HG02943 (cell line): ENCODE data around the gene ZNF576.
"Not testable (repeated sequence)": the region's sequence is repeated elsewhere in the genome, so short reads cannot be mapped to it uniquely, and the experiment has no call there.

Source experiments
- ATAC-seq: cut with Tn5 transposase; IDR thresholded peaks from one replicate; pipeline ENCODE4 v1.9.1; 2021; ENCODE audit warnings: mild to moderate bottlenecking, low read depth, moderate library complexity; ENCODE audit not compliant: unreplicated experiment

The ZNF576 gene

DNA sequence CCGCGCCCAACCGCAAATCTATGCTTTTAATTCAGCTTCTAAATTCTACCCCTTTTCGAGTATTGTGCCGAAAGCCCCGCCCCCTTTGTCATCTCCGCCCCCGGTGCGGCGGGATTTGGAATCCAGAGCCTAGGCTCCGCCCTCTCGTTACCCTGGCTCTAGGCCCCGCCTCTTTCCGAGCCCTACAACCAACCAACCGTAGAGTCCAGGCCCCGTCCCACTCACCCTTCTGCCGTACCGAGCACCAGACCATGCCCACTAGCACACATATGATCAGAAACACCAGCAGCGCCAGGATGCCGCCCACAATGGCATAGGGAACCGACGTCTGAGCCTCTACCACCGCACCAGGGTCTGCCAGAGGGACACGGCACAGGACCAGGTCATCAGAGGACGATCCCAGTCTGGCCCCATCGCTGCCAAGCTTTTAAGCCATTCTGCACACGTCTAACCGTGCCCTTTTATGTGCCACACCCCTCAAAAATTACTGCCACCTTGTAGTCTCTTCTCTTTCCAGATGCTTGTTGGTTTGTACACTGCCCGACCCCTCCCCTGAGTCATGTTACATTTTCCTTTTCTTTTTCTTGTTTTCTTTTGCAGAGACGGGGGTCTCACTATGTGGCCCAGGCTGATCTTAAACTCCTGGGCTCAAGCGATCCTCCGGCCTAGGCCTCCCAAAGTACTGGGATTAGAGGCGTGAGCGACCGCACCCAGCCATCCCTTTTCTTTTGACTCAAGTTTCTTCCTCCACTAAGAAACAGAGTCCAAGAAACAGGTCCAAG, 27.7 kb downstream of the ZNF576 start:
- no peak for ATAC-seq

GRCh38 chr19:43624933-43625332, 28.5 kb downstream of the ZNF576 start:
- ATAC-seq, result no peak

- no peak for ATAC-seq
Measured at GRCh38 chr19:43625918-43626579, 29.7 kb downstream of the ZNF576 start.

GRCh38 chr19:43626838-43627237, 30.4 kb downstream of the ZNF576 start:
- ATAC-seq, result no peak

DNA sequence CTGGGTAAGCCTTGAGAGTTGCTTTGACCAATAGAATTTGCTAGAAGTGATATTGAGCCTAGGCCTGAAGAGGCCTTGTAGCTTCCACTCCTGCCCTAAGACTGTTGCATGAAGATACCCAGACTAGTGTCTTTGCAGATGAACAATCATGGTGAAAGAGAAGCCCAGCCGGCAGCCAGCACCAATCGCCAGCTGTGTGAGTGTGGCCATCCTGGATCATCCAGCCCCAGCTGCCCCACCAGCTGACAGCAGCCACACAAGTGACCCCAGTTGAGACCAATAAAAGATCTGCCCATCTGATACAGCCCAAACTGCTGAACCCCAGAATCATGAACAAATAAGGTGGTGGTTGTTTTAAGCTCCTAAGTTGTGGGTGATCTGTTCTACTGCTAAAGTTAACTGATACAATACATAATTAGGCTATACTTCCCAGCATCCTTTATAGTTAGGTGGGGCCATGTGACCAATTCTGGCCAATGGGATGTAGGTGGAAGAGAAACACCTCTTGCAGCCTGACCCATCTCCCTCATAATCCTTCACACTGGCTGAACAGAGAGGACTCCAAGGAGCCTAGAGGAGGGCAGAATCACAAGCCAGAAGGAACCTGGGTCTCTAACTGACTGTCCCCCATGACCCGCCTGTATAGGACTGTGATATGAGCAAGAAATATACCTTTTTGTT, 32.4 kb downstream of the ZNF576 start:
- ATAC-seq, result no peak

- ATAC-seq, result no peak
Measured at GRCh38 chr19:43631491-43631890, 35.1 kb downstream of the ZNF576 start.

- ATAC-seq, result no peak
Measured at GRCh38 chr19:43633520-43633919, 37.1 kb downstream of the ZNF576 start.

- ATAC-seq, result no peak
Measured at GRCh38 chr19:43634068-43634467, 37.7 kb downstream of the ZNF576 start.

GRCh38 chr19:43634506-43634871, 38.1 kb downstream of the ZNF576 start:
- no peak for ATAC-seq

DNA sequence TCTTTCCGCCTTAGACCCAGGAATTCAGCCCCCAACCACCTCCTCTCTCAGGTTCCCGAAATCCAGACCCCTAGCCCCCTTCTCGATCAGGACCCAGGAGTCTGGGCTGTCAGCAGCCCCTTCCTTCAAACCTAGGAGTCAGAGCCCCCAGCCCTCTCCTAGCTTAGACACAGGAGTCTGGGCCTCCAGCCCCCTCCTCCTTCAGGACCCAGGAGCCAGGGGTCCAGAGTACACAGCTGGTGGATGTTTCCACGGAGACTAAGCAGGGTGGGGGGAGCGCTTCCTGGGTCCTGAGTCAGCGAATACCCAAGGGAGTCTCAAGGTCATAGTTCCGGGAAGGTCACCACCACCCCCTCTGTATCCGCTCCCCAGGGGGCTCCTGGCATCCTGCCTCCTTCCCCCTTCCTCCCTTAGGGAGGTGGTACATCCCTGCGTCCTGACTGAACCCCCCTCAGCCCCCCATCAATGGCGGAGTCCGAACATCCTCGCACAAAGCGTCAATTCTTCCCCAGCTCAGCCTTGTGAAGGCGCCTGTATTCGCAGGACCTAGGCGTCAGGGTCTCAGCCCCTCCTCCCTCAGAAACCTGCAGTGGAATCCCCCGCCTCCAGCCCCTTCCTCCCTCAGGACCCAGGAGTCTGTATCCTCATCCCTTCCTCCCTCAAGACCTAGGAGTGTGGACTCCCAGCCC, 38.6 kb downstream of the ZNF576 start:
- no peak for ATAC-seq

- ATAC-seq, result not testable (repeated sequence)
Measured at GRCh38 chr19:43635561-43635940, 39.2 kb downstream of the ZNF576 start.

- no peak for ATAC-seq
Measured at GRCh38 chr19:43636121-43636683, 39.8 kb downstream of the ZNF576 start.

DNA sequence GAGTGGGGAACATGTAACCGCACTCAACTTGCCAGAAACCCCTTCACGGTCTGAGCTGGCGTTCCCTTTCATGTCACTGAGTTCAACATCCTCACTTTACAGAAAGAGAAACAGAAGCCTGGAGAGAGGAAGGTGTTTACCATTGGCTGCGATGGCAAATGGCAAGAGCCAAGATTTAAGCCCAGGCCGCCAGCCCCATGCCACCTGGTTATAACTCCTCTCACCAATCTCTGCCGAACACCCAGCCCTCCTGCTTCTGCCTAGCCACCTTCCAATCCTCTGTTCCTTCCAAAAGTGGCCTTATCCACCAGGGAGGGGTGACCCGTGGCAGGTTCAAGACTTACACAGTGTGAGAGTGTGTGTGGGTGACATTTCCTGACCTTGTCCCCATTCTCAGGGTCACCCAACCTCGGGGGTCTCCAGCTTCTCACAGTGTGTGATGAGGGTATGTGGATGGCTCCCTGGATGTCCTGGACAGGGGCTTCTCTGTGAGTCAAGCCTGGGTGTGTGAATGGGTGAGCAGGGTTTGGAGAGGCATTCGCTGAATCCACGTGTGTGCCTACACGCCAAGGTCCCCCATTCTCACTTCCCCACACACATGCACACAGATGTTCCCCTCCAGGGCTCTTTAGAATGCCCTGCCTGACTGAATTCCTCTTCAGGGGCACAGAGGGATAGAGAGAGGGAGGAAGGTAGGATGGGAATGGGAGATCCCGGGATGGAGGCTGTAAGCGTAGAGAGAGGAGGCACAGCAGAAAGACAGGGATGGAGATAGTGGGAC, 42.0 kb downstream of the ZNF576 start:
- no peak for ATAC-seq

- no peak for ATAC-seq
Measured at GRCh38 chr19:43638995-43639518, 42.7 kb downstream of the ZNF576 start.

DNA sequence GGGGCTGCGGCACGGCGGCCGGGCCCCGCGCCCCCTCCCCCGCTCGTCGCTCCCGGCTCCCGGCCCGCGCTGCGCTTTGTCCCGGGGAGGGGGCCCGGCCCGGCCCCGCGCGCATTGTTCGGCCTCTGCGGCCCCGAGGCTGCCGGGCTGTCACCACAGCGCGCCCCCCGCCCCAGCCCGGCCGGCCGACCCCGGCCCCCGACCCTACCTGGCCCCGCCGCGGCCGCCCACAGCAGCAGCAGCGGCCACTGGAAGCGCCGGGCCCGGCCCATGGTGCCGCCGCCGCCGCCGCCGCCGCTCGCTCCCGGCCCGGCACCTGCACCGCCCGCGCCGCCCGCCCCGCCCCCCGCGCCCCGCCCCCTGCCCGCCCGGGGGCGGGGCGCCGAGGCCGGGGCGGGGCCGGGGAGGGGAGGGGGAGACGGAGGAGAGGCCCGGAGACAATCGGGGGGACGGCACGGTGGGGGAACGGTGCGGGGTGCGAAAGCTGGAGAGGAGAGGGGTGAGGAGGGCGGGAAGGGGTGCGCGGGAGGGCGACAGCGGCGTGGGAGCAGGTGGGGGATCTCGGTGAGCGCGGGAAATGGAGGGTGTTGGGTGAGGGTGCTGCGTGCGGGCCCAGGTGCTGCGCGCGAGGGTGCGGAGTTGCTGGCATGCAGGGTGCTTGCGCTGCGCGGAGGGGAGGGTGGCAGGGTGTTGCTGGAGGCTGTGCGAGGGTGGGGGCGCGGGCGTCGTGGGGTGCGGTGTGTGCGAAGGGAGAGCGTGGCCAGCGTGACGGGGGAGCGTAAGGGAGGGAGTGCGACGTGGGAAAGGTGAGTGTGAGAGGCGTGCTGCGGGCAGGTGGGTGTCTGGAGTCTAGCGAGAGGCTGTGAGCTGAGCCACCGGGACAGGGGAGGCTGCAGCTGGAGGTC, 43.4 kb downstream of the ZNF576 start, which contains the start of gene CADM4:
TSS of gene CADM4 (minus strand) at position 332 of the 905 bp plus-strand sequence. CDS start at position 272, 60 bp downstream.
- no peak for ATAC-seq

DNA sequence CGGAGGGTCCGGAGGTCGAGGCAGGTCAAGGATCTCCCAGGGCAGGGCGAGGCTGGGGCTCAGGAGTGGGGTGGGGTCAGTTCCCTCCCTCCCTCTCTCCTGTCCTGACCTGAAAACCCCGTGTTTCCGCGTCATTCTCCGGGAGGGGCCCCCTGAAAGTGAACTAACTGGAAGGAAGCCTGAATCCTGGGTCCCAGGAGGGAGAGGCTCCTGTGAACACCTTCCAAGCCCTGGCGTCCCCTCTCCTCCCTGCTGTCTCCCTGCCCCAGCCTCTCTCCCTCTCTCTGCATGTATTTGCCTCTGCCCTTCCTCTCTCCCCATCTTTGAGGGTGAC, 44.0 kb downstream of the ZNF576 start:
- no peak for ATAC-seq

DNA sequence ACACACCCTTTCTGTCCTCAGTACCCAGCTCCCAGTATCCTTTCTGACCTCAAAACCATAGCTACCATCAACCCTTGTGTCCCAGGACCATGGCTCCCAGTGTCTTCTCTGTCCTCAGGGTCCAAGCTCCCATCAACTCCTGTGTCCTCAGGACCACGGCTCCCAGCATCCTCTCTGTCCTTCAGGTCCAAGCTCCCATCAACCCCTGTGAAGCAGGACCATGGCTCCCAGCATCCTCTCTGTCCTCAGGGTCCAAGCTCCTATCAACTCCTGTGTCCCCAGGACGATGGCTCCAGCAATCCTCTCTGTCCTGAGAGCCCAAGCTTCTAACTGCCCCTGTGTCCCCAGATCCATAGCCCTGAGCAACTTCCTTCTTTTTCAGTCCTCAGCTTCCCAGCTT, 44.9 kb downstream of the ZNF576 start:
- no peak for ATAC-seq

DNA sequence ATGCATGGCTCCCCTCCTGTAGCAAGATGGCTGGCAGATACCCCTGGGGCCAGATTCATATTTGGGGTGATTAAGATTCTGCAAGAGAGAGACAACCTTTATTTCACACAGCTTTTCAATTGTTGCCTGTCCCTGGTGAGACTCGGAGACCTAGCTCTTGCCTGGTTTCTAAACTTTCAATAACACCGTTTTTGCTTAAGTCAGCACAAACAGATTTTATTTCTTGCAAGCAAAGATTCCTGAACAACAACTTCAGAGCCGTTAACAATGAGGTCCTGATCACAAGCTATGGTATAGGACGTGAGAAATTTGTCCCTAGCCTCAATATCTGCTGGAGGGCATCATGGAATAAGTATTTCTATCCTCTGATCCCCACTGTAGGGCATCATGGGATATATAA, 46.1 kb downstream of the ZNF576 start:
- no peak for ATAC-seq

- no peak for ATAC-seq
Measured at GRCh38 chr19:43643326-43643725, 46.9 kb downstream of the ZNF576 start.
